Naive thymus-derived CD4-positive, alpha-beta T cell (primary cell): Measurements from ENCODE around the gene TMEM144. TPM values are rescaled to one million over a fixed set of nuclear protein-coding genes. Genes with fewer than 3 reads are reported as not detected.

ENCODE experiments used
- ATAC-seq: fragments of 150-1000 bp; cut with Tn5 transposase; 2 replicates; pipeline ENCODE4 v1.10.0; 2021; ENCODE audit warnings: mild to moderate bottlenecking, moderate library complexity
- CTCF ChIA-PET: fragments of 350-600 bp; sonication (Branson Sonifier 250); formaldehyde crosslinking; loops from one replicate; lab custom pipeline; 2021; ENCODE audit warnings: antibody characterized with exemption; lab: Charles Lee
- POLR2A ChIA-PET: fragments of 350-600 bp; sonication (Branson Sonifier 250); formaldehyde crosslinking; loops from one replicate; lab custom pipeline; 2021; ENCODE audit warnings: antibody characterized with exemption, inconsistent platforms; lab: Charles Lee
- DNase-seq, 9 donors: peaks; one replicate each; pipeline versions ENCODE4 v3.0.0 to v3.0.0-alpha.2; 2020 to 2022; ENCODE audit warnings: mixed read lengths in 1 of 9
- H3K27ac ChIP-seq: one replicate; pipeline ENCODE4 v1.7.0; 2013; ENCODE audit warnings: mild to moderate bottlenecking, low read depth, low read length, moderate library complexity
- H3K27me3 ChIP-seq, 2 donors: one replicate each; pipeline ENCODE4 v1.7.0; 2013; ENCODE audit warnings: low read length in 2 of 2, mild to moderate bottlenecking in 2 of 2, moderate library complexity in 2 of 2; ENCODE audit not compliant: control insufficient read depth in 2 of 2, insufficient read depth in 2 of 2
- H3K36me3 ChIP-seq, 3 experiments: 1 replicate in 2 of 3; 2 replicates in 1 of 3; pipeline ENCODE4 v1.7.0; 2013; ENCODE audit warnings: low read length in 3 of 3, mild to moderate bottlenecking in 3 of 3, moderate library complexity in 1 of 3; ENCODE audit not compliant: insufficient read depth in 3 of 3, control insufficient read depth in 2 of 3
- H3K4me1 ChIP-seq, 2 donors: one replicate each; pipeline ENCODE4 v1.7.0; 2013; ENCODE audit warnings: low read length in 2 of 2, mild to moderate bottlenecking in 2 of 2, moderate library complexity in 1 of 2; ENCODE audit not compliant: control insufficient read depth in 2 of 2, insufficient read depth in 2 of 2
- H3K4me3 ChIP-seq: 2 replicates; pipeline ENCODE4 v1.7.0; 2013; ENCODE audit warnings: mild to moderate bottlenecking, low read length
- H3K9me3 ChIP-seq, 3 experiments: 1 replicate in 2 of 3; 2 replicates in 1 of 3; pipeline ENCODE4 v1.7.0; 2013; ENCODE audit warnings: low read length in 3 of 3; ENCODE audit not compliant: control insufficient read depth in 2 of 3
- H3K27ac Mint-ChIP-seq, 9 donors: one replicate each; pipeline ENCODE4 v1.8.0; 2020 to 2022; ENCODE audit warnings: mixed read lengths in 9 of 9, mild to moderate bottlenecking in 8 of 9, moderate library complexity in 5 of 9, inconsistent platforms in 2 of 9
- H3K27me3 Mint-ChIP-seq, 5 donors: one replicate each; pipeline ENCODE4 v1.8.0; 2021 to 2022; ENCODE audit warnings: mixed read lengths in 5 of 5, mild to moderate bottlenecking in 1 of 5
- H3K36me3 Mint-ChIP-seq, 5 donors: one replicate each; pipeline ENCODE4 v1.8.0; 2020 to 2022; ENCODE audit warnings: mixed read lengths in 5 of 5, mild to moderate bottlenecking in 3 of 5, inconsistent platforms in 1 of 5
- H3K4me1 Mint-ChIP-seq, 7 donors: one replicate each; pipeline ENCODE4 v1.8.0; 2020 to 2022; ENCODE audit warnings: mixed read lengths in 7 of 7, mild to moderate bottlenecking in 3 of 7, inconsistent platforms in 1 of 7
- H3K4me3 Mint-ChIP-seq, 10 donors: one replicate each; pipeline ENCODE4 v1.8.0; 2020 to 2022; ENCODE audit warnings: mild to moderate bottlenecking in 10 of 10, mixed read lengths in 10 of 10, moderate library complexity in 6 of 10, inconsistent platforms in 2 of 10
- H3K9me3 Mint-ChIP-seq, 11 donors: one replicate each; pipeline ENCODE4 v1.8.0; 2020 to 2022; ENCODE audit warnings: mixed read lengths in 11 of 11, mild to moderate bottlenecking in 4 of 11, inconsistent platforms in 1 of 11, moderate library complexity in 1 of 11
- intact Hi-C, 2 donors: fragments of 100-400 bp; cut with micrococcal nuclease; formaldehyde crosslinking; loops; one replicate each; pipeline ENCODE4 v1.15.1; 2023
- polyA plus RNA-seq, 2 donors: library from polyadenylated mRNA; unstranded; fragments of 300-500 nt; fragmentation: Illumina TruSeq; gene quantifications; one replicate each; pipeline ENCODE4 v1.2.3, GENCODE V29; 2021
- total RNA-seq, 6 experiments: library from RNA in 5 of 6; stranded (reverse) in 5 of 6; gene quantifications; 1 replicate in 5 of 6; 2 replicates in 1 of 6; pipeline ENCODE4 v1.2.3 and lab custom pipeline; 2021 to 2026

The TMEM144 gene
- total and polyA plus RNA-seq, 7 experiments from 2014 or later: 0.34 to 3.4 (median 0.45) TPM; not detected in 3

GRCh38 chr4:158176108-158176507, 34.2 kb upstream of the TMEM144 start:
- POLR2A ChIA-PET: no interaction called here
- ATAC-seq: no peak

GRCh38 chr4:158176776-158177175, 33.5 kb upstream of the TMEM144 start:
- H3K27me3 Mint-ChIP-seq: peaks cover 11 to 27% (median 14%) of the 10 kb centered on the region in 5 donors
- intact Hi-C loops: no loop called here
- H3K4me3 Mint-ChIP-seq: no peak overlapping the region
- Histone ChIP-seq H3K27me3 (no peaks in the 10 kb centered on the region), H3K27ac (no peak overlapping the region), H3K9me3 (no peaks in the 10 kb centered on the region), H3K36me3 (no peaks in the 10 kb centered on the region), H3K4me3 (no peak overlapping the region), H3K4me1 (no peaks in the 10 kb centered on the region)
- CTCF ChIA-PET: no interaction called here
- ATAC-seq (no peak), DNase-seq (no peak)
- no peak overlapping the region for H3K27ac Mint-ChIP-seq
- POLR2A ChIA-PET: no interaction called here
- H3K9me3 Mint-ChIP-seq: no peaks in the 10 kb centered on the region
- H3K4me1 Mint-ChIP-seq: peaks cover 0 to 6% (median 4%) of the 10 kb centered on the region in 7 donors
- no peaks in the 10 kb centered on the region for H3K36me3 Mint-ChIP-seq

More at GRCh38 chr4:158176108-158176507, 34.2 kb upstream of the TMEM144 start:
- Mint-ChIP-seq H3K27ac (no peak overlapping the region), H3K4me1 (peaks cover 0 to 6% (median 4%) of the 10 kb centered on the region in 7 donors), H3K9me3 (no peaks in the 10 kb centered on the region), H3K4me3 (no peak overlapping the region), H3K36me3 (no peaks in the 10 kb centered on the region), H3K27me3 (peaks cover 15 to 32% (median 19%) of the 10 kb centered on the region in 5 donors)
- Histone ChIP-seq H3K4me3 (no peak overlapping the region), H3K36me3 (no peaks in the 10 kb centered on the region), H3K27me3 (no peaks in the 10 kb centered on the region), H3K27ac (no peak overlapping the region), H3K9me3 (no peaks in the 10 kb centered on the region), H3K4me1 (no peaks in the 10 kb centered on the region)
- CTCF ChIA-PET: no interaction called here
- DNase-seq: no peak
- intact Hi-C loops: no loop called here

- no peak for ATAC-seq
- POLR2A ChIA-PET: no interaction called here
- DNase-seq: no peak
- no peak overlapping the region for H3K27ac Mint-ChIP-seq
- H3K4me3 Mint-ChIP-seq: no peak overlapping the region
- Histone ChIP-seq H3K27me3 (no peaks in the 10 kb centered on the region), H3K36me3 (no peaks in the 10 kb centered on the region), H3K27ac (no peak overlapping the region), H3K4me3 (no peak overlapping the region), H3K4me1 (no peaks in the 10 kb centered on the region), H3K9me3 (no peaks in the 10 kb centered on the region)
- H3K9me3 Mint-ChIP-seq: no peaks in the 10 kb centered on the region
- intact Hi-C loops: no loop called here
- H3K27me3 Mint-ChIP-seq: peaks cover 5 to 10% (median 7%) of the 10 kb centered on the region in 5 donors
- CTCF ChIA-PET: no interaction called here
- H3K4me1 Mint-ChIP-seq: no peaks in the 10 kb centered on the region
- no peaks in the 10 kb centered on the region for H3K36me3 Mint-ChIP-seq
Observed at GRCh38 chr4:158179465-158179864, 30.8 kb upstream of the TMEM144 start.

DNA sequence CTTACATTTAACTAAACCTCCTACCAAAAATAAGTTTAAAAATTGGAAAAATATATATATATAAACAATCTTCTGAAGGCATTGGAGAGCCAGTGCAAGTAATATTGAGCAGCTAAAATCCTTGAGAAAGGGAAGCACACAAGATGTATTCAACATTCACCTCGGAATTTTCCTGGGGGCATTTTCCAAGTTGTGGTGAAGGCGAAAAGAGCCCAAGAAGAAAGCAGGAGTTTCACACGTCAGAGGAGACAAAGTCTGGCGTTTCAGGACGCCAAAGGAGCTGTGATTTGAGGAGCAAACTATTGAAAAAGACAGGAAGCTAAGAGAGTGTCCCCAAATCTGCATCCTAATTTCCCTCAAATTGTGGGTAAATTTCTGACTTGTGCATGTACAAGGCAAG, 28.4 kb upstream of the TMEM144 start:
- ChIA-PET CTCF (no interaction called here), POLR2A (no interaction called here)
- Mint-ChIP-seq H3K36me3 (no peaks in the 10 kb centered on the region), H3K27ac (no peak overlapping the region), H3K4me3 (no peak overlapping the region), H3K9me3 (no peaks in the 10 kb centered on the region), H3K27me3 (peaks cover 0 to 9% (median 5%) of the 10 kb centered on the region in 5 donors), H3K4me1 (no peaks in the 10 kb centered on the region)
- no peak for ATAC-seq
- H3K27me3 ChIP-seq: no peaks in the 10 kb centered on the region
- H3K27ac ChIP-seq: no peak overlapping the region
- intact Hi-C loops: no loop called here
- no peaks in the 10 kb centered on the region for H3K4me1 ChIP-seq
- no peaks in the 10 kb centered on the region for H3K9me3 ChIP-seq
- no peak overlapping the region for H3K4me3 ChIP-seq
- DNase-seq: no peak
- H3K36me3 ChIP-seq: no peaks in the 10 kb centered on the region

GRCh38 chr4:158182736-158183135, 27.6 kb upstream of the TMEM144 start:
- H3K4me3 ChIP-seq: no peak overlapping the region
- DNase-seq (no peak), ATAC-seq (no peak)
- no peak overlapping the region for H3K4me3 Mint-ChIP-seq
- H3K27me3 Mint-ChIP-seq: peaks cover 0 to 9% (median 3%) of the 10 kb centered on the region in 5 donors
- no peaks in the 10 kb centered on the region for H3K27me3 ChIP-seq
- no peaks in the 10 kb centered on the region for H3K4me1 Mint-ChIP-seq
- H3K9me3 Mint-ChIP-seq: no peaks in the 10 kb centered on the region
- no peaks in the 10 kb centered on the region for H3K36me3 ChIP-seq
- intact Hi-C loops: no loop called here
- H3K4me1 ChIP-seq: no peaks in the 10 kb centered on the region
- ChIA-PET CTCF (no interaction called here), POLR2A (no interaction called here)
- no peaks in the 10 kb centered on the region for H3K36me3 Mint-ChIP-seq
- no peaks in the 10 kb centered on the region for H3K9me3 ChIP-seq
- H3K27ac Mint-ChIP-seq: no peak overlapping the region
- H3K27ac ChIP-seq: no peak overlapping the region

GRCh38 chr4:158186815-158187214, 23.5 kb upstream of the TMEM144 start:
- Histone ChIP-seq H3K4me1 (no peaks in the 10 kb centered on the region), H3K27ac (no peak overlapping the region), H3K4me3 (no peak overlapping the region), H3K9me3 (no peaks in the 10 kb centered on the region), H3K27me3 (no peaks in the 10 kb centered on the region), H3K36me3 (no peaks in the 10 kb centered on the region)
- no peaks in the 10 kb centered on the region for H3K9me3 Mint-ChIP-seq
- intact Hi-C loops: no loop called here
- DNase-seq (no peak), ATAC-seq (no peak)
- ChIA-PET POLR2A (no interaction called here), CTCF (no interaction called here)
- H3K27ac Mint-ChIP-seq: no peak overlapping the region
- no peak overlapping the region for H3K4me3 Mint-ChIP-seq
- no peaks in the 10 kb centered on the region for H3K36me3 Mint-ChIP-seq
- no peaks in the 10 kb centered on the region for H3K27me3 Mint-ChIP-seq
- H3K4me1 Mint-ChIP-seq: no peaks in the 10 kb centered on the region

DNA sequence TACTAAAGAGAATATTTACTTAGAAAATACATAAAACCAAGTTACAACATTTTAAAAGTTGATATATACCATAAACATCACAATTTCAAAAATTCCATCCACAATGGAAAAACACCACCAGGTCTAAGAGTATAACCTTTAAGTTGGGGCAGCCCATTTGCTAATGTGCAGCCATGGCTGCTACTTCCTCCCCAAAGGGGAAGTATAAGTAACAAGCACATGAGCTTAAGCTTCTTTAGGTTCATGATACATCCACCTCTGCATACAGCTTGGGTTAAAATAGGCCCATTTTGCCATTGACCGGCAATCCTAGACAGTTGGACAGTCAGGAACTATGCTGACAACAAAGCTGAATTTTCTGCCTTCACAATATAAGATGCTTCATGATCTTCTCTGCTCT, 20.9 kb upstream of the TMEM144 start:
- ChIA-PET POLR2A (no interaction called here), CTCF (no interaction called here)
- Histone ChIP-seq H3K4me1 (no peaks in the 10 kb centered on the region), H3K36me3 (no peaks in the 10 kb centered on the region), H3K27me3 (no peaks in the 10 kb centered on the region), H3K9me3 (no peaks in the 10 kb centered on the region), H3K27ac (no peak overlapping the region), H3K4me3 (no peak overlapping the region)
- peaks cover 0 to 2% (median 0%) of the 10 kb centered on the region in 11 donors for H3K9me3 Mint-ChIP-seq
- peaks cover 0 to 2% (median 0%) of the 10 kb centered on the region in 7 donors for H3K4me1 Mint-ChIP-seq
- DNase-seq (no peak), ATAC-seq (no peak)
- no peaks in the 10 kb centered on the region for H3K36me3 Mint-ChIP-seq
- H3K27ac Mint-ChIP-seq: no peak overlapping the region
- H3K27me3 Mint-ChIP-seq: peaks cover 0 to 4% (median 0%) of the 10 kb centered on the region in 5 donors
- H3K4me3 Mint-ChIP-seq: no peak overlapping the region
- intact Hi-C loops: no loop called here
